CD4-positive, alpha-beta T cell treated with Interleukin-15 for 1 hour (primary cell): ENCODE results near the gene GRID1.

ENCODE experiments used
- DNase-seq: peaks from one replicate; pipeline ENCODE4 v3.0.0-alpha.2; 2020

Gene GRID1

DNA sequence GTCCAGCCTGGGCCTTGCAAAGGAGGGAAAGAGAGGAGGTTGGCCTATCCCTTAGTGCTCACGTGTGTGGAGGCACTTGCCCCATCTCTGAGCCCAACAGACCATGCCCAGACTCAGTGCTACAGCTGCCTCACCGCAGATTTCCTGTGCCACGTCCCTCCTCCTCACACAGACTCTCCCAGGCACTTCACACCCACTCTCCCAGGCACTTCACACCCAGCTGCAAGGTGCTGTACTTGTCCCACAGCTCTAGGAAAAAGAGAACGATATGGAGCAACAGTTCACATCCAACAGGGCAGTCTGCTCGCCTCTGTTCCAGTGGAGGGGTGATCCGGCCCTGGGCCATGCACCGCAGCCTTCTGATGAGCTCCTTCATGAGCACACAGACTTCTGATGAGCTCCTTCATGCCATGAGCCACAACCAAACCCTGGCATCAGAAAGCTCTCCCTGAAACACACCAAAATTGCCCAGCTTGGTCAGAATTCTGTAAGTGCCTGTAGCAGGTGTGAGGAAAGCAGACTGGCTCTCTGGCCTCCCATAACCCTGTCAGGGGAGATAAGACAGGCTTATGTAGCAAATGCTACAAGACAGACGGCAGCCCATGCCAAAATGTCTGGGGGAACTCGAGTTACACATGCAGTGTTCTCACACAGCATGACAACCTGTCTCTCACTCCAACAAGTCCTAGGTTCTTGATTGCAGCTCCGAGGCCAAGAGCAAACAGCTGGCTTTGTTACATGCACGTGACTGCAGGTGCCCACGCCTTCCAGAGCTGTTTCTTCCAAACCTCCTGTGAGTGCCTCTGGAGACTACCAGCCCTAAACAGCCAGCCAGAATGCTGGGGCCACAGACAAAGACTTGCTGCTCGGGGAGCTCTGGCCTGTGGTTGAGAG lies 348.5 kb downstream of the GRID1 start:
- DNase-seq, result no peak

DNA sequence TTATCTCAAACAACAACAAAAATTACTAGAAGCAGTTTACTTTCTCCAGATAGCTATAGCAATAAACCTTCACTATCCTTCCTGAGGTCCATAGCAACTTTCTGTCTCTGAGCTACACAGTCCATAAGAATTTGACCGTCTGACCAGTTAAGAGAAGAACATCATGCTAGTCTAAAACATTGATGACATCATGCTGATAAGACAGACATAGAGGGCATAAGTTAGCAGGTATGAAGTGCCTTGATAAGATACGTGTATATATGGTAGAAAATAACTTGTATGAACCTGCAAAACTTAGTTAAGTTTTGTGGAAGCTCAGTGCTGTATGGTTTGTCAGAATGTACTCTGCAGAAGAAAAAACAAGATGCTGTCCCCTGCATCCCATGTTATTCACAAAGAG lies 353.0 kb downstream of the GRID1 start:
- no peak for DNase-seq

- no peak for DNase-seq
These were observed 359.4 kb downstream of the GRID1 start for GRCh38 chr10:86007171-86007570.

GRCh38 chr10:86004337-86004736 lies 362.3 kb downstream of the GRID1 start:
- no peak for DNase-seq

DNA sequence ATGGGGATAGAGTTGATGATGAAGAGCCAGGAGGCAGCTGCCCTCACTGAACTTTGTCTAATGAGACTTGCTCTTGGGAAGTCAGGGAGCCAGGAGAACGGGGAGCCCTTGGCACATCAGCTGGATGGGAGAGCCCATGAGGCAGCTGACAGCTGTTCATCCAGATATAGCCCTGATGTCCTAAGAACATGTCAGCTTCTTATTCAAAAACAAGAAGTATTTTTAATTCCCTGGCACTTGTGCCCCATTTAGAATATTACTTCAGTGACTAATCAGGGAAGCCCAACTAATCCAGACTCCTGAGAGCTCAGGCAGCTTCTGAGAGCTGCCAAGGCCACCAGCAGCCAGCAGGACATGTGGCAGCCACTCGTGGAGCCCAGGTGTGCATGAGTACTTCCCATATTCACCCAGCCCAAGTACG lies 363.4 kb downstream of the GRID1 start:
- DNase-seq, result no peak

GRCh38 chr10:86001521-86001920 lies 365.1 kb downstream of the GRID1 start:
- DNase-seq, result no peak

GRCh38 chr10:85997544-85997943 lies 369.1 kb downstream of the GRID1 start:
- DNase-seq, result no peak

GRCh38 chr10:85995791-85996190 lies 370.8 kb downstream of the GRID1 start:
- no peak for DNase-seq

GRCh38 chr10:85993840-85994507 lies 372.6 kb downstream of the GRID1 start:
- no peak for DNase-seq

DNA sequence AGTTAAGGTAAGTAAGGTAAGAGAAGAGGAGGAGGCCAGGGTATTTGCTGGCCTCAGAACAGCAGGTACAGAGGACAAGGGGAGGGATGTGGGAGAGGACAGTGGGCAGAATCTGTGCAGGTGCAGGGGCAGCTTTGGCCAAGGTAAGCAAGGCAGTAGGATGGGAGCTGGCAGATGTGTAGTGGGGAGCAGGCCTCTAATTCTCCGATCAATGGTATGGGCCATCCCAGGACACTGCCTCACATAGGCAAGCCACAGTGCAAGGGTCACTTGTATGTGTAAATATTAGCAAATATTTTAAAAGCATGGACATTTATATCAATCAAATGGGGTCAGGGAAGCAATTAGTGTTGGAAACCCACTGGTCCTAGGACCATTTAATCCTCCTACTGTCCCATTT lies 373.5 kb downstream of the GRID1 start:
- no peak for DNase-seq

GRCh38 chr10:85992324-85992723 lies 374.3 kb downstream of the GRID1 start:
- DNase-seq, result no peak

DNA sequence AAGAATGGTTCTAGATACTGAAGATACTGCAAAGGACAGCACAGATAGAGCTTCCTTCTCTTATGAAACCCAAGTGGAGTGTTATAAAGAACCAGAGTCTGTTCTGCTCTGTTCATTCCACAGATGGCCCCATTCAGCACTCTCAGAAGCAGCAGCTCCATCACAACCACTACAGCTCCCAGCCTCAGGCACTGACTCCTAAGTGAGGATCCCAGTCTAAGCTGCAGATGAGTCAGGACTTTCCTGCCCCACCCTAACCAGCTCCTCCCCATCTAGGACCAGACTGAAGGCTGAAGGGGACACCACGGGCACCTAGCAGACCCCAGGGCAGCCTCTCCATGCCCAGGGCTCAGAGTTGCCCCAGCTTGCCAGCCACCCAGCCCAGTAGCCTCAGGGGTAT lies 379.8 kb downstream of the GRID1 start:
- no peak for DNase-seq

DNA sequence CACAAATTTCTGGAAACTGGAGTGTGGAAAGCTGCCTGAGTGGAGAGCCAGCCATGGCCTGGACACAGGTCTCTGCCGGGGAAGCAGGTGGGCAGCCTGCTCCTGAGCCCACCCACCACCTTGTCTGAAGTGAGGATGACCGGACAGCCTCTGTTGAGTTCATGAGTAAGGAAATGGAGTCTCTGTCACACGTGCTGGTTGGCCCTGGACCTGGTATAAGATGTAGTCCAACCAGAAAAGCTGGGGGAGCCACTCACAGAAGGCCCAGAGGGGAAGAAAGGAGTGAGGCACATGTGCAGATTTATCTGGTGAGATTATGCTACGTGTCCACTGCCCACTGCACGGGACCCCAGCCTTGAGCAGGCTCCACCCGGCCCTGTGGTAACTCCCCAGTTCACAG lies 383.5 kb downstream of the GRID1 start:
- DNase-seq, result no peak

DNA sequence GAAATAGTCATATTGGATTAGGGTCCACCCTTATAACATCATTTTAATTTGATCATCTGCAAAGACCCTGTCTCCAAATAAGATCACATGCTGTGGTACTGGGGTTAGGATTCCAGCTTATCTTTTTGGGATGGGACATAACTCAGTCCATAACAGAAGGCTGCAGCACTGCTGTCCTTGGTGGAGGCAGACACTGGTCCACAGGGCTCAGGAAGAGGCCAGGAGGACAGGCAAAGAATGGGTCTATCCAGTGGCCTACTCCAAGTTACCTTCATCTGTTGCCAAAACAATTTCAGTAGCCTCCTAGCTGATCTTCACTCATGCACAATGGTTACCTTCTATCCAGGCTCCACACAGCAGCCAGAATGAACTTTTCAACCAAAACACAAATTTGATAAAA lies 387.0 kb downstream of the GRID1 start:
- no peak for DNase-seq

GRCh38 chr10:85978566-85979358 lies 387.8 kb downstream of the GRID1 start:
- no peak for DNase-seq

DNA sequence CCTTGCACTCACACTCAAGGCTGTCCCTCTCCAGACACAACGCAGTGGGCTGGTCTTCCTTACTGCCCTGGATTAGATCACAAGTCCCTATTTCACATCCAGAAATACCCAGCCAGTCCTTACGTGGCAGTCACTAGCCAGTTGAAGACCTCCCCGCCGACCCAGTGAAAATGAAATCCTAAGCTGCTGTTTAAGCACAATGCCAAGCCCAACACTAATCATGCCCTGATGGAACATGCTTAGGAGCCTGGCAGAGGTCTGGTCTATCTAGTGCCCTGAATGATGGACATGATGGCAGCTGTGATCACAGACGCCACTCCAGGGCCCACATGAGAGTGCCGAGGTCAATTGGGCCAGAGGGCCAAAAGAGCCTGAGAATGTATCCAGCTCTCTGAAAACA lies 389.0 kb downstream of the GRID1 start:
- DNase-seq, result no peak

GRCh38 chr10:85976267-85976793 lies 390.3 kb downstream of the GRID1 start:
- DNase-seq, result no peak

DNA sequence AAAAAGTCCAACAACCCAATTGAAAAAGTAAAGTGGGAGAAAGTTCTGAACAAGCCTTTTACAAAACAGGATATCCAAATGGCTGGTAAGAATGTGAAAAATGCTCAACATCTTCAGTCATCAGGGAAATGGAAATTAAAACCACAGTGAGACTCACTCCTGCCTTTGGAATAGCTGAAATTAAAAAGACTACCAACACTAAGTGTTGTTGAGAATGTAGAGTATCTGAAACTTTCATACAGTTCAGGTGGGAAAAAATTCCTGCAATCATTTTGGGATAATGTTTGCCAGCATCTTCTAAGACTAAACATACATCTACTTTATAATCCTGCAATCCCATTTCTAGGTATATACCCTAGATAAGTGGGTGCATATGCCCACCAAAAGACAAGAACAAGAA lies 395.1 kb downstream of the GRID1 start:
- no peak for DNase-seq

DNA sequence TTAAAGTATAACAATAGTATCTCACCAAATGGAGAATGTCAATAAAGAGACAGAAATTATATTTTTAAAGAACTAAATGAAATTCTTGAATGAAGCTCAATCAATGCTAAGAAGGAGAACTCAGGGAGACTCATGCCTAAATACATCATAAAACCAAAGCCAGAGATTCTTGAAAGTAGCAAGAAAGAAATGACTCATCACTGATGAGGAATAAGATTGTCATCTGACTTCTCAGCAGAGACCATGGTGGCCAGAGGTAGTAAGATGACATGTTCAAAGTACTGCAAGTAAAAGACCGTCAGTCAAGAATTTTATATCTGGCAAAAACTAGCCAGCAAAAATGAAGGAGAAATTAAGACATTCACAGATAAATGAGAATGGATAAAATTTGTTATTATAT lies 399.0 kb downstream of the GRID1 start:
- DNase-seq, result no peak

DNA sequence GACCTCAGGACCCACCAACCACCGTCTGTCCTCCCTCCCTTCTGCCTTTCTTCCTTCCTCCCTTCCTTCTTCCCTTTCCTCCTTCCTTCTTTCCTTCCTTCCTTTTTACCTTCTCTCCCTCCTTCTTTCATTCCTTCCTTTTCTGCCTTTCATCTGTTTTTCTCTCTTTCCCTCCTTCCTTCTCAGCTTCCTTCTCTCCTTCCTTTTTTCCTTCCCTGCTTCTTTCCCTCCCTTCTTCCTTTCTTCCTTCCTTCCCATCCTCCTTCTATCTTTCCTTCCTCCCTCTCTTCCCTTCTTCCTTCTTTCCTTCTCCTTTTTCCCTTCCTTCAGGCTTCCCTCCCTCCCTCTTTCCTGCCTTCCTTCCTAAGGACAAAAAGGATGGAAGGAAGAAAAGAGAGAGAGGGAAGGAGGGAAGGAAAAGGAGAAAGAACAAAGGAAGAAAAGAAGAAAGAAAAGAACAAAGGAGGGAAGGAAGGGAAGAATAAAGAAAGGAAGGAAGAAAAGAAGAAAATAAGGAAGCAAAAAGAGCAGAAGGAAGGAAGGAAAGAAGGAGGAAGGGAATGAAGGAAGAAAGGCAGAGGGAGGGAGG lies 405.0 kb downstream of the GRID1 start:
- no peak for DNase-seq

GRCh38 chr10:85961073-85961472 lies 405.5 kb downstream of the GRID1 start:
- no peak for DNase-seq

GRCh38 chr10:85959239-85959638 lies 407.4 kb downstream of the GRID1 start:
- no peak for DNase-seq

DNA sequence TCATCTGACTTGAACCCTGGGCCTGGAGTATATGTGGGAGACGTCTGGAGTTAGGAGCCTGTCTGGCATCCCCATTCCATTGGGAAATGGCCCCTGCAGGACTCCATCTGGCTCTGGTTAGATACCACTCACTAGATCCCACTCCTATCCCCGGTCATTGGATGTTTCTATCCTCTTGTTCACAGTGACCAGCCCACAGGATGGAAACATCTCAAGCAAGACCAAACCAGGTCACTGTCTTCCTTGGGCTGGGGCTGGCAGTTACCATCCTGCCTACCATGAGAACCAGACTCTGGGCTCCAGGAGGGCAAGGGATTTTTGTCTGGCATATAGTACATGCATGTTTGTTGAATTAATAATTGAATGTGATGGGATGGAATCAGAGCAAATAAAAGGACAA lies 415.7 kb downstream of the GRID1 start:
- no peak for DNase-seq
